DMS 273 treated with DMSO at 0.1 percent for 48 hours (cell line): Measurements from ENCODE around the gene SELPLG.
"Not testable (repeated sequence)": the region's sequence is repeated elsewhere in the genome, so short reads cannot be mapped to it uniquely, and the experiment has no call there.

Experiments used
- DNase-seq: peaks from one replicate; lab custom pipeline; 2025; lab: John Stamatoyannopoulos, UW

Gene SELPLG

GRCh38 chr12:108604208-108604941 is 29.3 kb downstream of the SELPLG start:
- DNase-seq = no peak

GRCh38 chr12:108603743-108604142 is 30.0 kb downstream of the SELPLG start:
- no peak for DNase-seq

DNA sequence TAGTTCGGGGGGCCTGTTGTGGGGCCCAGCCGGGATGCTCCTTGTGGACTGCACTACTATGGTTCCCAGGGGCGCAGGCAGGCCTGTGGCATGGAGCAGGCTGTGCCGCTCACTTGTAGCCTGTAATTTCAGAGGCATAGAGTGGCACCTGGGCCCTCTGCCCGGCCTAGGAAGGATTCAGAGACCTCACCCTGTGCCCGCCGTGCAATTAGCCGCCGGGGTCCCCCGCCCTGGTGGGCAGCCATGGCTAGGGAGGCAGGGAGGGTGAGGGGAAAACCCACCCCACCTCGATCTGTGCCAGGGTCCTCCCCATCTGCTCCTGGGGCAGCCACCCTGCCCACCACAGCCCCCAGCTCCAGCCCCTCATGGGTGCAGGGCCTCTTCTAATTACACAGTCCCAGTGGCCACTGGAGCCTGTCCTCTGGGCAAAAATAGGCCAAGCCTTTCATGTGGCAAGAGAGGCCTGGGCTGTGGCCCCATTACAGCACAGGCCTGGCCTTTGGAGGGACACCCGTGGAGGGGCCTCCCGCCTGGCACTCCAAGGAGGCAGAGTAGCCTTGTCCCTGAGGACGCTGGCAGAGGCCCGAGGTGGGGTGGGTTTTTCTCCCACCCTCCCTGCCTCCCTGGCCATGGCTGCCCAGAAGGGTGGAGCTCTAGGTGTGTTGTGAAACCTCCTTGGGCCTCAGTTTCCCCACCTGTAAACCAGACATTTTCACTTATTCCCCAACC is 30.6 kb downstream of the SELPLG start:
- DNase-seq = no peak

GRCh38 chr12:108602209-108602705 is 31.4 kb downstream of the SELPLG start:
- no peak for DNase-seq

DNA sequence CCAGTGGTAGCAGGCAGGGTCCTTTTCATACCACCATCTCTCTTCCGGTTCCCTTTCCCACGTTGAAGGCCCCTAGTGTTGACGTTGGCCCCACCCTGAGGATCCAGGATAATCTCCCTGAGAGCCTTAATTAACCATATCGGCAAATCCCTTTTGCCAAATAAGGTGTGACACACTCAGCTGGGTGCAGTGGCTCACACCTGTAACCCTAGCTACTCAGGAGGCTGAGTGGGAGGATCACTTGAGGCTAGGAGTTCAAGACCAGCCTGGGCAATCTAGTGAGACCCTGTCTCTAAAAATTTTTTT is 33.0 kb downstream of the SELPLG start:
- no peak for DNase-seq

GRCh38 chr12:108599948-108600701 is 33.6 kb downstream of the SELPLG start:
- DNase-seq = no peak

DNA sequence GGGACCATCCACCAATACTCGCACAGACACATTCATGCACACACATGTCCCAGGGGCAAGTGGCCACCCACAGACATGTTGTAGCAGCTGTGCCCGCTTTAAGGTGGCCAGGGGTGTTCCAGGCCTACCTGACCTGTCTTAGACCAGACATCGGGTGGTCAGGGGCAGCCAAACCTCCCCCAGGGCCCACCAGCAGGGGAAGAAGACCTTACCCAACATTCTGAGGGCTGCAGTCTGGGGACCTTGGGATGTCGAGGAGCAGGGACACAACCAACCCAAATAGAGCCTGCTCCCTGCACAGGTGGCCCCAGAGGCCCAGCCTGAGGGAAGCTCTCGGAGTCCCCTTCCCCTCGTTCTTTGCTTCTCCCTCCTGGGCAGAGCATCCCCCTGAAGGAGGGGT is 34.2 kb downstream of the SELPLG start:
- no peak for DNase-seq

DNA sequence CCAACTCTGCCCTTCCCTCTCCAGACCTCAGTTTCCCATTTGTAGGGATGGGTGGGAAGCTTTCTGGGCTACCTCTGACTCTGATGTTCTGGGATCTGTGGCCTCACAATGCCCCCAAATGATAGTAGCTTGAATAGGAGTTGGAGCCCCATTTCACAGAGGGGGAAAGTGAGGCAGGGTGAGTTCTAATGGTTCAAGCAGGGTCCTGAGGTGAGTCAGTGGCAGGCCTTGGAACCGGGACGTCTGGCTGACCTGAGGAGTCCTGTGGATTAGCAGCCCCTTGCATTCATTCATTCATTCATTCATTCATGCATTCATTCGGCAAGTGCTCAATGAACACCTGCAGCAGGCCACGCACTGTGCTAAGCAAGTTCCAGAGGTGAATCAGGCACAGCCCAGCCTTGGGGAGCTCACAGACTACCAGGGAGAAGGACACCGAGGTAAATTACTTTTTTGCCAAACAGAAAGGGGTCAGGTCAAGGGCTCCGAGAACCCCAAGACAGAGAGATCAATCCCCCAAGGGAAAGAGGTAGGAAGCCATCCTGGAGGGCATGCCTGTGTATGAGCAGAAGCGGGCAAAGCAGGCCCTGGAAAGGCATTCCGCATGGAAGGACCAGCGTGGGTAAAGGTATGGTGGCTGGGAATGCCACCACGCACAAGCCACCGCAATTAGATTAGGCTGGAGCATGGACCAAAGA is 35.0 kb downstream of the SELPLG start:
- no peak for DNase-seq

DNA sequence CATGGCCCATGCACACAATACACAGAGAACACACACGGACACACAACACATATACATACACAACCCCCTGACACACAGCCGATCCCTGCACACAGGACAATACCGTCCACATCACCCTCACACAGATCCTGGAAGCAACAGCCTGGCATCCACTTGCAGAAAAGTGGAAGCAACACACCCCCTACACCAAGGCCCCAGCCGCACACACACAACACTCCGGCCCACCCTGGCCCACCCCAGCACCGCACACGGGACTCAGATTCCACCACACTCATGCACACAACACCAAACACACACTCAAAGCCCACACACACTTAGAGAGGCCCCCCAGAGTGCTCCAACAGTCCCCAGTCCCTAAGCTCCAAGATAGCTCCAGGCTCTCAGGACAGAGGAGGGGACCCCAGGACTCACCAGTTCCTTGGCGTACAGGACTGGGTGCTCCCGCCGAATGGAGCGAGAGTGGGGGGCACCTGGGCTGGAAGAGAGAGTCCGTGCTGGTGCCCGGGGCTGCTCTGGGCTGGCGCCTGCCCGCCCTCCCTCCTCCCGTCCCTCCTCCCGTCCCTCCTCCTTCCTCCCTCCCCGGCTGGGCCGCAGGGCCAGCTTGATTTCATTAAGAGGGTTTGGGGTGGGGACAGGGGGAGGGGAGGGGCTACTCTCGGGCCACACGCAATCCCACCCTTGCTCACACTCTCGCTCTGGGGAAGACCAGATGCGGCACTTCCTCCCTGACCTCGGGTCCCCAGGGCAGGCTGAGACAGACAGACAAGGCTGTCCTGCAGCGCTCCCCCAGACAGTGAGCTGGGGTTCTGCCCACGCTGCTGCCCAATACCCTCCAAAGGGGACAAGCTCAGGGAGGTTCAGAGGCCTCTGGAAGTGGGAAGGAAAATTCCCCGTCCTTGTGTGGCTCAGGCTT is 35.9 kb downstream of the SELPLG start, which contains the start of gene TMEM119:
TMEM119 (minus strand) TSS at position 526 of the 913 bp plus-strand sequence. CDS start 5,701 bp downstream, outside the sequence.
- no peak for DNase-seq

DNA sequence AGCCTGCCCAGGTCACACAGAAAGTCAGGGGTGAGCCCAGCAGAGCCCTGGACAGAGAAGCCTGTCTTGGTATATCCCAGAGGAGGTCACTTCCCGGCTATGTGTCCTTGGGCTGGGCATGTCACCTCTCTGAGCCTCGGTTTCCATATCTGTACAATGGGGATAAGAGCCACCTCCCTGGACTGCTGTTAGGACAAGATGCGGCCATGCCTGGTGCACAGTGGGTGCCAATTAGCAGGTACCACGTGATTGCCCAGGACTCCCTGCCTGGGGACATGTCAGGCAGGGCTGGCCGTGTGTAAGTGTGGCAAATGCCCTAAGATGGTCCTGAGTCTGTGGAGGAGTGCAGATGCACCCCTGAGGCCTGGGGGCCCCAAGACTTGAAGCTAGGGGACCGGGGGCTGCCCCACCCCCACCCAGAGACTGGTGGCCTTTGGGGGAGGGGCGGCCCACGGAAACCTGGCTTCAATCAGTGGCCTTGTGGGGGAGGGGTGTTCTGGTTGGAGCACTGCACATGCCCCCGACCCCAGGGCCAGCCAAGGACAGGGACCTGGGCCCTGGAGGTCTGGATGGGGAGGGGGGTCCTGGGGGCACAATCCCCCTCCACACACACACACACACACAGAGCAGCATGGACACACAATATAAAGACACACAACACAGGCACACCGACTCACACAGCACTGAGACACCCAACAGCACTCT is 36.7 kb downstream of the SELPLG start:
- no peak for DNase-seq

GRCh38 chr12:108595711-108596647 is 37.7 kb downstream of the SELPLG start:
- DNase-seq = no peak

- no peak for DNase-seq
Observed at GRCh38 chr12:108594960-108595710, 38.6 kb downstream of the SELPLG start.

DNA sequence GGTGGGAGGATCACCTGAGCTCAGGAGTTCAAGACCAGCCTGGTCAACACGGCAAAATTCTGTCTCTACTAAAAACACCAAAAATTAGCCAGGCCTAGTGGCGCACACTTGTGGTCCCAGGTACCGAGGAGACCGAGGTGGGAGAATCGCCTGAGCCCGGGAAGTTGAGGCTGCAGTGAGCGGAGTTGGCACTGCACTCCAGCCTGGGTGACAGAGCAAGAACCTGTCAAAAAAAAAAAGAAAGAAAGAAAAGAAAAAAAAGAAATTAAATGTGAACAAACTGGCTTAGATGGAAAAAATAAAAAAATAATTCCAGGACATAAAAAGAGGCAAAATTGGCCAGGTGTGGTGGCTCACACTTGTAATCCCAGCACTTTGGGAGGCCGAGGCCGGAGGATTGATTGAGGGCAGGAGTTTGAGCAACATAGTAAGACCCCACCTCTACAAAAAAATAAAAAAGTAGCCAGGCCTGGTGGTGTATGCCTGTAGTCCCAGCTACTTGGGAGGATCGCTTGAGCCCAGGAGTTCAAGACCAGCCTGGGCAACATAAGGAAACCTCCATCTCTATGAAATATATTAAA is 39.3 kb downstream of the SELPLG start:
- DNase-seq = no peak

- no peak for DNase-seq
Observed at GRCh38 chr12:108592033-108592909, 41.4 kb downstream of the SELPLG start.

DNA sequence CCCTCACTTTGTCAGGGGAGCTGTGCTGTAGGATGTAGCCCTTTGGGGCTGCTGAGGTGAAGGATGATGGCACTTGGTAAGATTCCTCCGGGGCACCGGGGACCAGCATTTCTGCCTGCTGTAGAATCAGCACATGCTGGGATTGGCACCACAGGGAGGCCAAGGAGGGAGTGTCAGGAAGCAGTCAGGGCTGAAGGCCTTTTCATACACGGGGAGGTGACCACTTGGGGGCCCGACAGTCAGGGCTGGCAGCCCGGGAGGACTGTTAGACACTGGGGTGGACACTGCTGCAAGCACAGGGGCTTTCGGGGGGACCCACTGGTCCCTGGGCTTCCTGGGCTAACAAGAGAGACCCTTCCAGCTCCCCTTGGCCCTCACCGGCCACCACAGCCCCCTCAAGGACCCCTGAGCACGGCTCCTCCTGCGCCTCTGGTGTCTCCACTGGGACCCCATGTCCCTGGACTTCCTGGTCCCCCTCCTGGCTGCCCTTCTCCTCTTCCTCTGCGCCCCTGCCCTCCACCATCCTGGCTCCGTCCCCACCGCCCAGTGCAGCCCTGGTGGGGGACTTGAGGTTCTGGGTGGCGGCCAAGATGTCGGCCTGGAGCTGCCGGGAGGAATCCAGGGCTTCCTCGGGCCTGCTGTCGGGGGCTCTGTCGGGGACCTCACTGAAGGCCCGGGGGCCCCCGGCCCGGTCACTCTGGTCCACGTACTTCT is 42.3 kb downstream of the SELPLG start:
- DNase-seq = no peak

DNA sequence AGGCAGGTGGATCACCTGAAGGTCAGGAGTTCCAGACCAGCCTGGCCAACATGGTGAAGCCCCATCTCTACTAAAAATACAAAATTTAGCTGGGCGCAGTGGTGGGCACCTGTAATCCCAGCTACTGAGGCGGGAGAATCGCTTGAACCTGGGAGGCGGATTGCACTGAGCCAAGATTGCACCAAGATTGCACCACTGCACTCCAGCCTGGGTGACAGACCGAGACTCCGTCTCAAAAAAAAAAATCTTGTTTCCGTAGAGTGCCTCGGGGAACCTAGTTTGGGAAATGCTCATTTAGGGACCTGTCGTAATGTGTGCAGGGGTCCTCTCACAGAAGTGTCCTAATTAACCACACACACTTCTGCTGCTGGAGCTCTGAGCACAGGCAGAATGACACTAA is 43.2 kb downstream of the SELPLG start:
- DNase-seq = not testable (repeated sequence)
